NCI-H510A treated with DMSO at 0.1 percent for 48 hours (cell line): Measurements from ENCODE around the gene CLEC11A.
"Not testable (repeated sequence)": the region's sequence is repeated elsewhere in the genome, so short reads cannot be mapped to it uniquely, and the experiment has no call there.

Experiments used
- DNase-seq: peaks from one replicate; lab custom pipeline; 2025; lab: John Stamatoyannopoulos, UW

CLEC11A gene

GRCh38 chr19:50761501-50761900 lies 38.3 kb downstream of the CLEC11A start:
- not testable (repeated sequence) for DNase-seq

- DNase-seq, result not testable (repeated sequence)
Measured at GRCh38 chr19:50763521-50763920, 40.4 kb downstream of the CLEC11A start.

GRCh38 chr19:50764409-50764808 lies 41.2 kb downstream of the CLEC11A start:
- no peak for DNase-seq

- DNase-seq, result not testable (repeated sequence)
Measured at GRCh38 chr19:50766746-50767145, 43.6 kb downstream of the CLEC11A start.

- not testable (repeated sequence) for DNase-seq
Measured at GRCh38 chr19:50767263-50767662, 44.1 kb downstream of the CLEC11A start.

GRCh38 chr19:50768277-50768676 lies 45.1 kb downstream of the CLEC11A start:
- DNase-seq, result no peak

- DNase-seq, result not testable (repeated sequence)
Measured at GRCh38 chr19:50770164-50770563, 47.0 kb downstream of the CLEC11A start, which contains the start of gene GPR32. GPR32 (plus strand) TSS chr19:50770464; CDS start chr19:50770601, 137 bp downstream.

- no peak for DNase-seq
Measured at GRCh38 chr19:50770888-50771287, 47.7 kb downstream of the CLEC11A start.

- no peak for DNase-seq
Measured at GRCh38 chr19:50772476-50772875, 49.3 kb downstream of the CLEC11A start.

GRCh38 chr19:50772912-50773311 lies 49.7 kb downstream of the CLEC11A start:
- not testable (repeated sequence) for DNase-seq

GRCh38 chr19:50773454-50773853 lies 50.3 kb downstream of the CLEC11A start:
- not testable (repeated sequence) for DNase-seq
